Measurements from ENCODE around the gene GGACT.
"Not testable (repeated sequence)": the region's sequence is repeated elsewhere in the genome, so short reads cannot be mapped to it uniquely, and the experiment has no call there.

The GGACT gene

GRCh38 chr13:100527644-100528043 lies 60.9 kb downstream of the GGACT start:
- no peak for TF ChIP-seq CTCF (IDR thresholded peaks at IDR 0.05; ENCODE audit: borderline replicate concordance, extremely low read depth, low read length, poor library complexity, severe bottlenecking)
- no peak for TF ChIP-seq EZH2 (IDR thresholded peaks at IDR 0.05; ENCODE audit: borderline replicate concordance, low read depth, low read length, severe bottlenecking)
- no peaks in the 10 kb centered on the region for H3K27me3 ChIP-seq (ENCODE audit: insufficient read depth, low read length, poor library complexity)
- H3K9me3 ChIP-seq (ENCODE audit: insufficient read depth, low read length, severe bottlenecking) = no peaks in the 10 kb centered on the region
- no peaks in the 10 kb centered on the region for H3K4me1 ChIP-seq (ENCODE audit: insufficient read depth, low read length)
- DNase-seq (no peak), ATAC-seq (ENCODE audit: insufficient read depth, low read depth) (no peak)
- H3K79me2 ChIP-seq (ENCODE audit: insufficient read depth, low read length) = no peaks in the 10 kb centered on the region
- no peaks in the 10 kb centered on the region; the same call in 1 of the 2 replicates for H3K36me3 ChIP-seq (ENCODE audit: insufficient read depth, low read length)
- H2AFZ ChIP-seq (ENCODE audit: low read depth, low read length) = no peak overlapping the region
- no peak overlapping the region for H3K27ac ChIP-seq (ENCODE audit: low read length)
- H3K9ac ChIP-seq (ENCODE audit: low read depth, low read length) = no peak overlapping the region
- no peaks in the 10 kb centered on the region for H4K20me1 ChIP-seq (ENCODE audit: insufficient read depth, low read length)
- no peak overlapping the region for H3K4me3 ChIP-seq (ENCODE audit: low read depth in 1 of 2, low read length in 2 of 2)
- no peak overlapping the region for H3K4me2 ChIP-seq (ENCODE audit: insufficient read depth, low read length)

DNA sequence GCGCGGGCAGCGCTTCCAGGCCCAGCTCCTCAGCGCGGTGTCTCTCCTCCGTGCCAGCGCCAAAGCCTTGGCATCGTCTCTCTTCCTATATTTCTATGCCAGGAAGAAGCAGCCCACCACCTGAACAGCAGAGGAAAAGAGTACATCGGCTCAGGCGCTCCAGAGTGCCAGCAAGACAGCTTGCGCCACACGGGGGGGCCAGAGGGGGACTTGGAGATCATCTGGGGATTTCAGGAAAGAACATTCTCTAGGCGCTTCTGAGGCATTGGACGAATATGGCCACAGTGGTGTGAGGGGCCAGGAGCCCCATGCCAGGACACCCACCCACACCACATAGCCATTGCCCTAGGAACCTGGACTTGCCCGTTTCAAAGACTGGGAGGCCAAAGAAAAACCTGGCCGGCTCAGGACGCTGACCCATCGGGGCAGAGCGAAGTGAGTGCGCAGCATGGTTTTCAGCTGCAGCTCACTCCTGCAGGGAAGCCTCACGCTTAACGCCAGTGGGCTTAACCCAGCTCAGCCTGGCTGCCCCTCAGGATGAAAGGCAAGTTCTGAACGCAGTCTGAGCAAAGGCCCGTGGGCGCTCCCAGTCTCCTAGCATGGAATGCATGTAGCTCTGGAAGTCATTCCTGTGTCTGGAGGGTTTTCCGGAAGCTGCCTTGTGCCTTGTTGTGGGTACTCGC lies 62.1 kb downstream of the GGACT start:
- H3K4me1 ChIP-seq (ENCODE audit: insufficient read depth, low read length) = no peaks in the 10 kb centered on the region
- DNase-seq (no peak), ATAC-seq (ENCODE audit: insufficient read depth, low read depth) (no peak)
- no peaks in the 10 kb centered on the region for H3K27me3 ChIP-seq (ENCODE audit: insufficient read depth, low read length, poor library complexity)
- TF ChIP-seq CTCF (IDR thresholded peaks at IDR 0.05; ENCODE audit: borderline replicate concordance, extremely low read depth, low read length, poor library complexity, severe bottlenecking) (no peak), EZH2 (IDR thresholded peaks at IDR 0.05; ENCODE audit: borderline replicate concordance, low read depth, low read length, severe bottlenecking) (no peak)
- H3K4me3 ChIP-seq (ENCODE audit: low read depth in 1 of 2, low read length in 2 of 2) = no peak overlapping the region
- H4K20me1 ChIP-seq (ENCODE audit: insufficient read depth, low read length) = no peaks in the 10 kb centered on the region
- no peak overlapping the region for H3K27ac ChIP-seq (ENCODE audit: low read length)
- H3K9me3 ChIP-seq (ENCODE audit: insufficient read depth, low read length, severe bottlenecking) = no peaks in the 10 kb centered on the region
- H3K4me2 ChIP-seq (ENCODE audit: insufficient read depth, low read length) = no peak overlapping the region
- H2AFZ ChIP-seq (ENCODE audit: low read depth, low read length) = no peak overlapping the region
- no peaks in the 10 kb centered on the region for H3K79me2 ChIP-seq (ENCODE audit: insufficient read depth, low read length)
- H3K36me3 ChIP-seq (ENCODE audit: insufficient read depth, low read length) = no peaks in the 10 kb centered on the region; the same call in 1 of the 2 replicates
- H3K9ac ChIP-seq (ENCODE audit: low read depth, low read length) = no peak overlapping the region

DNA sequence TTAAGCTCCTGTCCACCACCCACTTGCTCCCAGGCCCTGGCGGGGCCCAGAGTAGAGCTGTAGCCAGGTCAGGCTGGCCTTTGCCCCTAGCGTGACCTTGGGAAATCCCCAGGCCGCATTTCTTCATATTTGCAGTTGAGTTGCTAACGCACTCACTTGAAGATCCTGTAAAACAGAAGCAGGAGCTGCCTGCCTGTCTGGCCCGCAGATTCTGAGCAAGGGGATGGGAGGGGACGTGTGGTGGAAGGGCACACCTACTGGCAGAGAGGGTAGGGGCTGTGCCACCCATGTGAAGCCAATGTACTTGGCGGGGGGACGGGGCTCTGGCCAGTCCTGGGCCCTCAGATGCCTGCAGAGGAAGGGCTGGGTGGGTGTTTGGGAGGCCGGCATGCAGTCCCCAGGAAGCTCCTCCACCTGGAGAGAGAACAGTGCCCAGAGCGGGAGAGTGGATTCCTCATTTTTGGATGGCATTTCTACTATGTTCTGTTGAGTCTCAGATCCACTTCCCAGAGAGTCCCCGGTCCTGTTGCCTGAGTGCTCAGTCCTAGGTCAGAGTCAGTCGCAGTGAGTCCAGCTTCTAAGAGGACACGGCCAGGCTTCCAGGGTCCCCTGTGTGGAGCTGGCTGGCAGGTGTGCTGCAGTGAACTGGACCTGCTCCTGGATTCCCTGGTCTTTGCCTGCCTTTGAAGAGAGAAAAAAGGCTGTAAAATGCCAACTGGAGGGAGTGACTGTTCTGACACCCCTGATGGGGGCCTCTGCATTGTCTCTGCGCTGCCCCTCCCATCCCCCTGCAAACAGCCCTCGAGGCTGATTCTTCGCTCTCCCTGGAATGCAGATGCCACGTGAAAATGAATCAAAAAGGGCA lies 62.9 kb downstream of the GGACT start:
- no peak overlapping the region for H3K9ac ChIP-seq (ENCODE audit: low read depth, low read length)
- no peak overlapping the region for H3K4me2 ChIP-seq (ENCODE audit: insufficient read depth, low read length)
- ATAC-seq (ENCODE audit: insufficient read depth, low read depth) = no peak
- H3K27ac ChIP-seq (ENCODE audit: low read length) = no peak overlapping the region
- no peaks in the 10 kb centered on the region for H3K27me3 ChIP-seq (ENCODE audit: insufficient read depth, low read length, poor library complexity)
- H2AFZ ChIP-seq (ENCODE audit: low read depth, low read length) = no peak overlapping the region
- DNase-seq = no peak
- no peaks in the 10 kb centered on the region for H3K9me3 ChIP-seq (ENCODE audit: insufficient read depth, low read length, severe bottlenecking)
- TF ChIP-seq CTCF (IDR thresholded peaks at IDR 0.05; ENCODE audit: borderline replicate concordance, extremely low read depth, low read length, poor library complexity, severe bottlenecking) (no peak), EZH2 (IDR thresholded peaks at IDR 0.05; ENCODE audit: borderline replicate concordance, low read depth, low read length, severe bottlenecking) (no peak)
- no peaks in the 10 kb centered on the region for H3K4me1 ChIP-seq (ENCODE audit: insufficient read depth, low read length)
- H3K4me3 ChIP-seq (ENCODE audit: low read depth in 1 of 2, low read length in 2 of 2) = no peak overlapping the region
- H3K36me3 ChIP-seq (ENCODE audit: insufficient read depth, low read length) = no peaks in the 10 kb centered on the region
- no peaks in the 10 kb centered on the region for H4K20me1 ChIP-seq (ENCODE audit: insufficient read depth, low read length)
- no peaks in the 10 kb centered on the region for H3K79me2 ChIP-seq (ENCODE audit: insufficient read depth, low read length)

- H3K9ac ChIP-seq (ENCODE audit: low read depth, low read length); ATAC-seq (ENCODE audit: insufficient read depth, low read depth); H3K4me3 ChIP-seq (ENCODE audit: low read depth in 1 of 2, low read length in 2 of 2); H2AFZ ChIP-seq (ENCODE audit: low read depth, low read length); H3K27ac ChIP-seq (ENCODE audit: low read length); H3K4me1 ChIP-seq (ENCODE audit: insufficient read depth, low read length); H3K79me2 ChIP-seq (ENCODE audit: insufficient read depth, low read length); H4K20me1 ChIP-seq (ENCODE audit: insufficient read depth, low read length); H3K4me2 ChIP-seq (ENCODE audit: insufficient read depth, low read length); H3K36me3 ChIP-seq (ENCODE audit: insufficient read depth, low read length); DNase-seq; H3K27me3 ChIP-seq (ENCODE audit: insufficient read depth, low read length, poor library complexity); H3K9me3 ChIP-seq (ENCODE audit: insufficient read depth, low read length, severe bottlenecking): not testable (repeated sequence)
Measured at GRCh38 chr13:100524688-100525087, 63.9 kb downstream of the GGACT start.
